H4 (cell line): ENCODE measurements around the gene YTHDF2. TPM values are rescaled to one million over a fixed set of nuclear protein-coding genes. Genes with fewer than 3 reads are reported as not detected.

ENCODE experiments used
- DNase-seq: peaks from one replicate; pipeline ENCODE4 v3.0.0-alpha.2; 2015; ENCODE audit warnings: low spot score
- total RNA-seq: library from RNA; depleted of rRNA; stranded (reverse); fragments of >200 nt; shearing (Covaris generic); gene quantifications from 2 replicates; pipeline ENCODE4 v1.2.3, GENCODE V29; 2014; rRNA removed

YTHDF2 gene
- total RNA-seq, 1 experiment from 2014 or later, result 65.9 TPM

DNA sequence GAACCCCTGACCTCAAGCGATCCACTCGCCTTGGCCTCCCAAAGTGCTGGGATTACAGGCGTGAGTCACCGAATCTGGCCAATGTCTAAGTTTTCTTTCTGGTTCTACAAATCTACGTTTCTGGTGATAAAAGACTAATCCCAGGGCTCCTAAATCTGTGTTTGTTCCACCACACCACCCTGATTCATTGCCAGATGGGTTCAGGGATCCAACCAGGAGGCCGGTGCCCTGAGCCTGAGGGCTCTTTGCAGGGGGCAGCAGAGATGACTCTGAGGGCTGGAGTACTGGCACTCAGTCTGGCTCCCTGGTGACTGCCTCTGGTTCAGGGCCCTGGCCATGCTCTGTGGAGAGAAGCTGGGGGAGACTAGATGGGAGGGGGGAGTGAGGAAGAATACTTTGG, 64.7 kb downstream of the YTHDF2 start:
- no peak for DNase-seq

DNA sequence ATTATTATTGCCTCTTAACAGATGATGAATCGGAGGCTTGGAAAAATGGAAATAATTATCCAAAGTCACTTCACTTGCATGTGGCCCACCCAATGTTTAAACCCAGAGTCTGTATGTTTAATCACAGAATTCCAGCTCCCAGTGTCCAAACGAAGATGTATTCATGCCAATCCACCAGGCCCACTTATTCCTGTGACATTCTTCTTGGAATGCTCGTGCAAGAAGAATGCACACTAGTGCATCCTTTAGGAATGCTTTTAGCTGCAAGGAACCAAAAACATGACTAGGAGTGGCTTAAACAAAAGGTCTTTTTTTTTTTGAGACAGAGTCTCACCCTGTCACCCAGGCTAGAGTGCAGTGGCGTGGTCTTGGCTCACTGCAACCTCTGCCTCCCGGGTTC, 66.3 kb downstream of the YTHDF2 start:
- no peak for DNase-seq

DNA sequence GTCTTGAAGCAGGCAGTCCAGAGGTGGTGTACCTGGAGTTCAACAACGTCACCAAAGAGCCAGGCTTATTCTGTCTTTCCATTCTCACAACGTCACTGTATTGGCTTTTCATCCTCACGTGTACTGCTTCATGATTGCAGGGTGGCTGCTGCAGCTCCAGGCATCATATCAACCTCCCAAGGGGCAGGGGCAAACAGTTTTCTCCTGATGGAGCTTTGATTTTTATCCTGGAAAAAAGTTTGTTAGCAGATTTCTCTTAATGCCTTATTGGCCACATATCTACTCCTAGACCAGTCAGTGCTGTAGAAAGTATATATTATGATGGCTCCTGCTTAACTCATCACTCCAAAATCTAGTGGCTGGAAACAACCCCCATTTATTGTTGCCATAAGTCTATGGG, 66.9 kb downstream of the YTHDF2 start:
- DNase-seq, result no peak

DNA sequence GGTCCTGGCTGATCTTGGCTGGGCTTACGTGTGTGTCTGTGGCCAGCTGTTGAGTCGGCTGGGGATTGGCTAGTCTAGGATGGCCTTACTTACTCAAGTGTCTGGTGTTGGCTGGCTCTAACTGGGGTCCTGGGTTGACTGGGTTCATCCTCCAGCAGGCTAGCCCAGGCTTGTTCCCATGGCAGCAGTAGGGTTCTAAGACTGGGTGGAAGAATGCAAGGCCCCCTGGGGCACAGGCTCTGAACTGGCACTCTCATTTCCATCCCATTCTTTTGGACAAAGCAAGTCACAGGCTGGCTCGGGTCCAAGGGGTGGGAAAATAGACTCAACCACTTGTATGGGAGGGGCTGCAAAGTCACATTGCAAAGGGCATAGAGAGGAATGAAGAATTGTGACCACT, 67.3 kb downstream of the YTHDF2 start:
- no peak for DNase-seq

DNA sequence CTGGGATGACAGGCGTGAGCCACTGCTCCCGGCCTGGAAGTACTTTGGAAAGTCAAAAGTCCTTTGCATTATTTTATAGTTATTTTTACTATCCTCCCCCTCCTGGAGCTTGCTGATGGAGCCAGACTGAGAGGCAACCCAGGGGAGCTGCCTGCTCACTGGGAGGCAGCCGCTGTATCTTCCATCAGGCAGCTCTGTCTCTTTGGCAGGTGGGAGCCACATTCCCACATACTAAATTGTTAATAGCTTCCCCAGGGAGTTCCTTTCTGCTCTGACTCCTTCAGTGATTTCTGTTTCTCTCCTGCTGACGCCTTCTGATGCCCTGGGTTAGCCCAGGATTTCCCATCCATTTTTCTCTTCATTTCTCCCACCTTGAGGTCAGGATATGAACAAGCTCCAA, 70.3 kb downstream of the YTHDF2 start:
- no peak for DNase-seq

DNA sequence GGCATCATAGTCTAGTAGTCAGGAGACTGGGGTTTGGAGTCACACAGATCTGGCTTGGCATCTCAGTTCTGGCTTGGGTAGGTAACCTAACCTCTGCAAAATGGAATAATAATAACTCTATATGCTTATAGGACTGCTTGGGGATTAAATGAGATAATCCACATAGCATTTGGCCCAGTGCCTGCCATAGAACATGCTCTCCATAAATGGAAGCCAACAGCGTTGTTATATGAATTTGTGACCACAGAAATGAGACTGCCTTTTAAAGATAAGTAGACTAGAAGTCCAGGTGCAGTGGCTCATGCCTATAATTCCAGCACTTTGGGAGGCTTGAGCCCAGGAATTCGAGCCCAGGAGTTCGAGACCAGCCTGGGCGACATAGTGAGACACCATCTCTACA, 71.2 kb downstream of the YTHDF2 start:
- DNase-seq, result no peak

DNA sequence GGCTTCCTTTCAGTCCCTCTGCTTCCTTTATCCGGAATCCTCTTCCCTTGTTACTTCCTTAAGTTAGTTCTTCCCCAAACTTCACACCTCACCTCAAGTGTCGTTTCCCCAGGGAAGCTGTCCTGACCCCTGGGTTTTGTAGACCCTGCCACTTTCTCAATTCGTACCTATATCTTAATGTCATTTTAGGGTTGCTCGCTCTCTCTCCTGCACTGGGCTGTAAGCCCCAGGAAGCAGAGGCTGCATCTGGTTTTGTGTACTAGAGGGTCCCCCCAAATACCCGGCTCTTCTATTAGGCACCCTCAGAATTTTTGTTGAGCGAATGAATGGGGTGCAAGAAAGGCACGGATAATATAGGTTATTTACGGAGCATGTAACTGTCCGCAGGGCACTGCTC, 74.6 kb downstream of the YTHDF2 start:
- no peak for DNase-seq

DNA sequence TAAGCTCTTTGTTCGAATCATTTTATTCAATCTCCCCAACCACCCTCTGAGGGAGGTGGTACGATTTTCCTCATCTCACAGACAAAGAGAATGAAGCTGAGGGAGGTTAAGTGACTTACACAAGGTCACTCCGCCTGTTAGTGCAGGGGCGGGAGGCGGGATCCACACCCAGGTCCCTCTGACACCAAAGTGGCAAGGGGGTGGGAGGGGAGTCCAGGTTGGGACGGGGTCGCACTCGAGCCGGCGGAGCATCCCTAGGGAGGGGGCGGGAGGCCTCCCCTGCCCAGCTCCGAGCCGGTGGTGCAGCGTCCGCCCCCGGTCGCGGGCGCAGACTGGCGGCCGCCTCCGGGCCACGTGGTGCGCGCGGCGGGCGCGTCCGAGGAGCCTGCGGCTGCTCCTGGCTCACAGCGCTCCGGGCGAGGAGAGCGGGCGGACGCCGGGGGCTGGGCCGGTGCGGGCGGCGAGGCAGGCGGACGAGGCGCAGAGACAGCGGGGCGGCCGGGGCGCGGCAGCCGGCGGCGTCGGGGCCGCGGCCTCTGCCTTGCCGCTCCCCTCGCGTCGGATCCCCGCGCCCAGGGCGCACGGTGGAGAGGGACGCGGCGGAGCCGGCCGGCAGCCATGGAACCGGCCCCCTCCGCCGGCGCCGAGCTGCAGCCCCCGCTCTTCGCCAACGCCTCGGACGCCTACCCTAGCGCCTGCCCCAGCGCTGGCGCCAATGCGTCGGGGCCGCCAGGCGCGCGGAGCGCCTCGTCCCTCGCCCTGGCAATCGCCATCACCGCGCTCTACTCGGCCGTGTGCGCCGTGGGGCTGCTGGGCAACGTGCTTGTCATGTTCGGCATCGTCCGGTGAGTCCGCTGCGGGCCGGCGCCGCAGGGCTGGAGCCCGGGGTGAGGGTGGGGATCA, 75.3 kb downstream of the YTHDF2 start, which contains the start of gene OPRD1:
TSS of gene OPRD1 (plus strand) at position 405 of the 903 bp plus-strand sequence. CDS start at position 619, 214 bp downstream.
- DNase-seq, result no peak

DNA sequence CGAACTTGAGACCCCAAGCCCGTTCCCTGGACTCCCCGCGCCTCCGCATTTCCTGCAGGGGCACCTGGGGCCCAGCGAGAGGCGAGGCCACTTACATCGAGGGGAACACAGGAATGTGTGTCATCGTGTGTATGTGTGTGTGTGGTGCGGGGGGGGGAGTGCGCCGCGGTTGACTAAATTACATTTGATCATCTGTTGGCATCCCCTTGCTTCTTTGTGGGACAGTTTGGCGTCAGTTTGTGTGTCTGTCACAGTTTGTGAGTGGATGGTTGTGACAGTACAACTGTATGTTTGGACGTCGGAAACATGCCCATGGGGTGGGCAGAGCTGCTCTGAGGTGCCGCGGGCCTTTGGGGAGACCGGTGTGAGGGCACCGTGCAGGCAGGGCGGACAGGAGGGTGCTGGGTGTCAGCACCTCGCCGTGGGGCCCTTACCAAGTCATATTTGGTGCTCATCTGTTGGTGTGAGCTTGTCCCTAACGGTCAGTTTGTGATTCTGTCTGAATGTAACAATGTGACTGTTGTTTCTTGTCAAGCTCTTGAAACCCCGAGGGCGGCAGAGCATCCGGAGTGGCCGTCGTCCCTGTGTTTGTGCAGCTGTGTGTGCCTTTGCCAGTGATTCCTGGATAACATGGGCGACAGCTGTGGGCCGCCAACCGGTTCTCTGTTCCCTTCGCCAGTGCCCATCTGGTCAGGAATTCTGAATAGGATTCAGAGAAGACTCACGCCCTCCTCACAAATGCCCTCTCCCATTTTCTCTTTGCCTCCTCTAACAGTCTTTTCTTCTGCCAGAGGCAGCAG, 76.1 kb downstream of the YTHDF2 start:
- DNase-seq, result no peak

DNA sequence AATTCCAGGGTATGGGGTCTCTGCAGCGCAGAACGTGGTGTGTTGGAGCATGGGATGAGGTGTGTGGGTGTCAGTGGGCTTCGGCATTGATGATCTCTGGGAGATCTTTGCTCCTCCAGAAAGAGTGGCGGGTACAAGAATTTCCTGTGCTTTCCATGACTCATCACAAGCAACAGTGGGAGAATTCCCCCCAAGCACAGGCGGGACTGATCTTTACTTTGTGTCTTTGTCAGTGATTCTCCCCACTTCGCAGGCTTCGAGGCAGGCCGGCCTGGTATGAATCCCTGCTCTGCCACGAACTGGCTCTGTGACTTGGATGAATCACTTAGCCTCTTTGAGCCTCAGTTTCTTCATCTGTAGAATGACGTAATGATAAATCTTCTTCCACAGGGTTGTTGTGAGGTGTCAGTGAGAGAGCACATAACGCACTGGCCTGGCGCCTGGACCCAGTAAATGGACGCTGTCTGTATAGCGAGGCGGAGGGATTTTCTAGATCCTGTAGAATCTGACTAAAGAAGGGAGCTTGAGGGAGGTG, 77.3 kb downstream of the YTHDF2 start:
- DNase-seq, result no peak

DNA sequence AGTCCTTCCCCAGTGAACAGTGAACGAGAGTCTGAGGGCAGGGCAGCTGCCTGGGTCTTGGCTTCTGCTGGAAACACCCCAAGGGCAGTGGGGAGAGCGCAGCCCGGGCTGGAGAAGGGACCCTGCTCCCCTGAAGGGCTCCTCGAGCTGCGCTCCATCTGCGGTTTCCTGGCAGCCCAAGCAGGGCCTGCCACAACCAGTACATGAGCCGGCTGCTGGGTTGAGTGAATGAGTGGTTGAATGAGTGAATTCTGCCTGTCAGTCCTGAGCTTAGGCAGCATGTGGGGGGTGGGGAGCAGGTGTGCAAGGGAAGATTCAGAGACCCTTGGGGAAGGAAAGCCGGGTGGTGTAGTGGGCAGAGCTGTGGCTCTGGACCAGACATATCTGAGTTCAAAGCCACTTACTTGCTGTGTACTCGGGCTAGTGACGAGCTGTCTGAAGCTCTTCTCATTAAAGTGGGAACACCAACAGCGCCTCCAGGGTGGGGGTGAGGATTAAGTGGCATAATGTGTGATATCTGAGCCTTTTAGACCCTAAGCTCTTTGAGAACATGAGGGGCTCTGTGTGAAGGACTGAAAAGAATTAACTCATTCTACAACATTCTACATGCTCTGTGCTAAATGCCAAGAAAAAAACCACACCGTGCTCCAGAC, 78.9 kb downstream of the YTHDF2 start:
- no peak for DNase-seq

DNA sequence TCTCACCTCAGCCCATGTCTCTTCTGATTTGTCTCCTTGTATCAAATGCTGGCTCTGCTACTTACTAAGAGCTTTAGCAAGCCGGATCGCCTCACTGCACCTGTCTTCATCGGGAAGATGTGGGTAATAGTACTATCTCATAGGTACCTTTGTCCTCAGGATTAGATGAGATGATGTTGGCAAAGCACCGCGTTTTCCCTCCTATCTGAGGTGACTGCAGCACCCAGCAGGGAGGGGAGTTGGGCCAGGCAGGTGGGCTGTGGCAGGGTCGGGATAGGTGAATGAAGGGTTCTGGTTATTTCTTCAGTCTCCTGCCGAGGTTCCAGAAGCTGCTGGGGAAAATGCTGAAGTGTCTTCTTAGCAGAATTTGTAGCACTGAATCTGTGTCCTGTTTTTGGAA, 80.4 kb downstream of the YTHDF2 start:
- no peak for DNase-seq

DNA sequence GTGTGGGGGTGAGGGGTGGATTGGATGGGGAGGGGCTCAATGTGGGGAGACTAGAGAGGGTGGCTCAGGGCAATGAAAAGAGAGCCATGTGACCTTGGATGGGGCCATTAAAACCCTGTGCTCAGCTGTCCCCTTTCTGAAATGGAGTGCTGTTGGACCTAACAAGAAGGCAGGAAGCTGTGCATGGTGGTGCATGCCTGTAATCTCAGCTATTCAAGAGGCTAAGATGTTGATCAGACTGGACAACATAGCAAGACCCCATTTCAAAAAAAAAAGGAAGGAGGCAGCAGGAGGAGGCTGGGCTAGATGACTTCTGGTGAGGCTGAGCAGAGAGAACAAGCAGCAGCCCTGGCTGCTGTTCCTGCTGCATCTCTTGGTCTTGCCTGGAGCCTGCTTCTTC, 82.3 kb downstream of the YTHDF2 start:
- no peak for DNase-seq

Other genes with a start within 250 kb of the YTHDF2 start
- gene RCC1, start 230.9 kb upstream of the YTHDF2 start, total RNA-seq, result 63.2 and 65.6 TPM in 2 replicates
- 25.6 and 25.8 TPM in 2 replicates for gene TRNAU1AP, start 183.9 kb upstream of the YTHDF2 start, total RNA-seq
- gene RAB42, start 144.7 kb upstream of the YTHDF2 start, total RNA-seq, result not detected in 2 replicates
- gene TAF12, start 93.9 kb upstream of the YTHDF2 start, total RNA-seq, result 32.9 and 44.9 TPM in 2 replicates
- not detected in 2 replicates for gene RNU11, start 88.3 kb upstream of the YTHDF2 start, total RNA-seq
- gene GMEB1, start 68.2 kb upstream of the YTHDF2 start, total RNA-seq, result 3.0 and 5.6 TPM in 2 replicates
- gene OPRD1, start 75.2 kb downstream of the YTHDF2 start, total RNA-seq, result not detected in 2 replicates
- 26.2 and 26.9 TPM in 2 replicates for gene EPB41, start 177.6 kb downstream of the YTHDF2 start, total RNA-seq